Muscle of arm (tissue), 14 donors: Measurements from ENCODE around the gene KIFAP3. TPM values are rescaled to one million over a fixed set of nuclear protein-coding genes. Genes with fewer than 3 reads are reported as not detected.
A peak's percentile ranks its signal among the peaks of the same experiment; 100 is the strongest.
"Not testable (repeated sequence)": the region's sequence is repeated elsewhere in the genome, so short reads cannot be mapped to it uniquely, and the experiment has no call there.

Experiments used
- DNase-seq: peaks from one replicate; pipeline ENCODE4 v3.0.0-alpha.2; 2013
- long read RNA-seq, 11 donors: transcript quantifications; one replicate each; lab custom pipeline, GENCODE V29; 2026
- polyA plus RNA-seq, 12 donors: library from polyadenylated mRNA; unstranded; fragments of 120-200 nt; gene quantifications; one replicate each; pipeline ENCODE4 v1.2.1, GENCODE V29; 2013; ENCODE audit not compliant: insufficient read length in 12 of 12

Gene KIFAP3
- 10 to 100 TPM in 11 of 12 donors, not detected in 1; 15.4 to 42.6 (median 38.6) TPM for polyA plus RNA-seq
- long read RNA-seq, donor 1, partial matches to known transcripts, result 6 of 9 reads
- long read RNA-seq, donor 1, other reads (novel, unspliced or antisense), result 0 of 9 reads
- long read RNA-seq, donor 2, partial matches to known transcripts, result 5 of 14 reads
- long read RNA-seq, donor 2, other reads (novel, unspliced or antisense), result 5 of 14 reads
- long read RNA-seq, donor 3, partial matches to known transcripts, result 0 of 3 reads
- long read RNA-seq, donor 3, other reads (novel, unspliced or antisense), result 0 of 3 reads
- long read RNA-seq, donor 4, partial matches to known transcripts, result 5 of 7 reads
- long read RNA-seq, donor 4, other reads (novel, unspliced or antisense), result 0 of 7 reads
- long read RNA-seq, donor 5, transcript KIFAP3-201 (20 exons, 2,957 nt), result major isoform, 5 of 19 reads
- long read RNA-seq, donor 5, partial matches to known transcripts, result 14 of 19 reads
- long read RNA-seq, donor 5, other reads (novel, unspliced or antisense), result 0 of 19 reads
- long read RNA-seq, donor 6, partial matches to known transcripts, result 13 of 16 reads
- long read RNA-seq, donor 6, other reads (novel, unspliced or antisense), result 0 of 16 reads
- long read RNA-seq, donor 7, partial matches to known transcripts, result 0 of 1 reads
- long read RNA-seq, donor 7, other reads (novel, unspliced or antisense), result 0 of 1 reads
- long read RNA-seq, donor 8, partial matches to known transcripts, result 0 of 3 reads
- long read RNA-seq, donor 8, other reads (novel, unspliced or antisense), result 0 of 3 reads
- long read RNA-seq, donor 9, partial matches to known transcripts, result 6 of 8 reads
- long read RNA-seq, donor 9, other reads (novel, unspliced or antisense), result 0 of 8 reads
- long read RNA-seq, donor 10, partial matches to known transcripts, result 11 of 11 reads
- long read RNA-seq, donor 10, other reads (novel, unspliced or antisense), result 0 of 11 reads
- long read RNA-seq, donor 11, transcript KIFAP3-201 (20 exons, 2,957 nt), result major isoform, 5 of 22 reads
- long read RNA-seq, donor 11, partial matches to known transcripts, result 17 of 22 reads
- long read RNA-seq, donor 11, other reads (novel, unspliced or antisense), result 0 of 22 reads

- DNase-seq, result peak; percentile 98
Observed at GRCh38 chr1:170074250-170075157, at the start of gene KIFAP3. TSS of gene KIFAP3 (minus strand) at chr1:170074695. CDS start at chr1:170074467, 228 bp downstream.

DNA sequence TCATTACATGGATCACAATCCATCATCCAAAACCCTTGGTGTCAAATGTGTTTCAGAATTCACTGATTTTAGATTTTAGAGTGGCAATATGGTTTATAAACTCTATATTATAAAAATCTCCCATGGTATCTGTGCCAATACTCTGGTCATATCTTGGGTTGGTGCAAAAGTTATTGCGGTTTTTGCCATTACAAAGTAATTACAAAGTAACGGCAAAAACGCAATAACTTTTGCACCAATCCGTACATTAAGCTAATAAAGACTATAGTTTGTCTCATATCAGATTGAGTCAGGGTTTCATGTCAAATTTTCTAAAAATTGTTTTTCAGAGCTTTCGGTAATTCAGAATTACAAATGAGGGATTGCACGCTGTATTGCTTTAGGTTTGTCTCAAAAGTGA lies 47.9 kb upstream of the KIFAP3 start:
- no peak for DNase-seq

- DNase-seq, result no peak
Observed at GRCh38 chr1:170114906-170115305, 40.4 kb upstream of the KIFAP3 start.

DNA sequence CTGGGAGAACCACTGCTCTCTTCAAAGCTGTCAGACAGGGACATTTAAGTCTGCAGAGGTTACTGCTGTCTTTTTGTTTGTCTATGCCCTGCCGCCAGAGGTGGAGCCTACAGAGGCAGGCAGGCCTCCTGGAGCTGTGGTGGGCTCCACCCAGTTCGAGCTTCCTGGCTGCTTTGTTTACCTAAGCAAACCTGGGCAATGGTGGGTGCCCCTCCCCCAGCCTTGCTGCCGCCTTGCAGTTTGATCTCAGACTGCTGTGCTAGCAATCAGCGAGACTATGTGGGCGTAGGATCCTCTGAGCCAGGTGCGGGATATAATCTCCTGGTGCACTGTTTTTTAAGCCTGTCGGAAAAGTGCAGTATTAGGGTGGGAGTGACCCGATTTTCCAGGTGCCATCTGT lies 38.6 kb upstream of the KIFAP3 start:
- not testable (repeated sequence) for DNase-seq

- no peak for DNase-seq
Observed at GRCh38 chr1:170097449-170097948, 23.0 kb upstream of the KIFAP3 start.

DNA sequence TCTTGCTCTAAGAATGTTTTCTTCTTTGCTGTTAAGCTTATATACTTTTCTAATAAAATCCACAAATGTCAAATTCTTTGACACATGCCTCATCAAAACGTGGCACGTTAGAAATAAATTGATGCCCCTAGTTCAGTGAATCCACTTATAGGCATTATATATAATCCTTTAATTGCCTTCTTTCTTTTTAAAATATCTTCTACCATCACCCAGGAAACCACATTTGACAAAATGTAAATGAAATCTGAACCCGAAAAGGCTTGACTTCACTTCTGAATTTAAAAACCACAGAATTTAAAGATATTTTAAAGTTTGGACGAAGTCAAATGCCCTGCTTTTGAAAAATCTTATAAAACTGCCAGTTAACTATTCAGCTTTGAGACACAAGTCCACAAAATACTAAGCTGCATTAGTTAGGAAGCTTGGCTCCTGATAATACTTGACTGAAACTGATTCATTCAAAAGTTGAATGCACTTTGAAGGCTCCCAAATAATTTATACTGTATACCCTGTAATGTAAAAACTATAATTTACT lies 22.4 kb upstream of the KIFAP3 start:
- DNase-seq, result no peak

DNA sequence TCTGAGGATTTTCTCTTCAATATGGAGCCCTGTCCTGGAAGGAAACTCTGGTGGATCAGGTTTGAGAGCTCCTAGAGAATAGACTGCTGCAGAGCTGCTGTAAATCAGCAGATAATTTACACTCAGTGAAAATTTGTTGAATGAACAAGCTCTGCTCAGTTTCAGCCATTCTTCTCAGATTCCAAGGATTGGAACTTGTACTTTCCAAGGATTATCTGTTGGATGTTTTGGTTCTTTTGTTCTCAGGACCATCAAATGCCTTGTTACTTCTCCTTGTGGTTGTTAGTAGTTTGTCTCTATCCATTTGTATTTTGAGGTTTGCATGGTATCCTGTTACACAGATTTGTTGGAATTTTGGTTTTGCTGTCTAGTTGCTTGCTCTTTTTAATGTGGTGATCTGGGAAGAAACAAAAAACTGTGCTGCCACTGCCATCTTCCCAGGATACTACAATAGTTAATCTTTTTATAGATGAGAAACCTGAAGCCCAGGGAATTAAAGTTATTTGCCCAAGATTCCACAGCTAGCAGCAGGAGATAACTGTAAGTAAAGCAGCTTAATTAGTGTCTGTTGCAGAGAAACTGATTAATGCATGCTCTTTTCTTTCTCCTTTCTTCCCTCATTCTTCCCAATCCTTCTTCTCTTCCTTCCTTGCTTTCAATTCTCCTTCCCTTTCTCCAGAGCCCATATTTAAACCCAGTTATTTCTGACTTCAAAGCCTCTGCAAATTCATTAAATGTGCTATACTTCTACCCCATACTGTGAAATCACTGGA lies 21.7 kb upstream of the KIFAP3 start:
- DNase-seq, result no peak

GRCh38 chr1:170094697-170095616 lies 20.5 kb upstream of the KIFAP3 start:
- not testable (repeated sequence) for DNase-seq

DNA sequence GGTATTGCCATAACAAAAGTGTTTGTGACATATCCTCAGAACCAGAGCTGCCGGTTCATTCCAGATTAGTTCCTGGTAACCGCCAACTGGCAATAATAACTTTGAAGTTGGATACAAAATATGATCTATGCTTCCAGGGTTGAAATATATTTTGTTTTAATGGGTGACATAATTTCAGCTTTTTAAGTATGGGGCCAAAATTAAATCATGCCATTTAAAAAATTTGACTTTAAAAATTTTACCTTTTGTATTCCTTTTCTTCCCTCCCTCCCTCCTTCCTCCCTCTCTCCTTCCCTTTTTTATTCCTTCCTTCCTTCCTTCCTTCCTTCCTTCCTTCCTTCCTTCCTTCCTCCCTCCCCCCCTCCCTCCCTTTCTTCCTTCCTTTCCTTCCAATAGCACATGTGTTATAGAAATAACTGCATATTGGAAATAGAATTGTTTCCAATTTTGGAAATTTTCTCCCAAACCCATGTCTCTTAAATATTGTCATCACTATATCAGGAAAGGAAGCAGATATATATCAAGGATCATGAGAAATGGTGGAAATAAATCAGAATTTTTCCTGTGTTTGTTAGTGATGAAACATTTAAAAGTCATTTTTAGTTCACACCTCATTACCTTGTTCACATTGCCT lies 12.0 kb upstream of the KIFAP3 start:
- DNase-seq, result no peak

GRCh38 chr1:170085091-170085490 lies 10.6 kb upstream of the KIFAP3 start:
- DNase-seq, result no peak

DNA sequence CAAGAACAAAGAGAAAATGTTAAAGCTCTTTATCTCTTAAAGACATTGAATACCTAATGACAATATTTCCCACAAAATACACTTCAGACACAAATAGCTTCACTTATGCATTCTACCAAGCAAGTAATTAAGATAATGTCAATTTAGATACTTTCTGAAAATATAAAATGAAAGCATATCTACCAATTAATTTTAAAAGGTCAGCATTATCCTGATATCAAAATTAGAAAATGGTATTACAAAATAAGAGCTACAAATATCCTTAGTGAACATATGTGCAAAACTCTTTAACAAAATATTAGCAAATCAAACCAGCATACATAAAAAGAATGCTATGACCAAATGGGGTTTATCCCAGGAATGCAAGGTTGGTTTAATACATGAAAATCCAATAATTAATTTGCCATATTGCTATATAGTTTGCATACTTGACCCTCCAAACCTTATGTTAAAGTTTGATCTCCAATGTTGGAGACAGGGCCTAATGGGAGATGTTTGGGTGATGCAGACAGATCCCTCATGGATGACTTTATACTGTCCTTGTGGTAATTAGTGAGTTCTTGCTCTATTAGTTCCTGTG lies 4.2 kb upstream of the KIFAP3 start:
- no peak for DNase-seq

- no peak for DNase-seq
Observed at GRCh38 chr1:170077926-170078325, 3.4 kb upstream of the KIFAP3 start.

- DNase-seq, result not testable (repeated sequence)
Observed at GRCh38 chr1:170076952-170077351, 2.5 kb upstream of the KIFAP3 start.

DNA sequence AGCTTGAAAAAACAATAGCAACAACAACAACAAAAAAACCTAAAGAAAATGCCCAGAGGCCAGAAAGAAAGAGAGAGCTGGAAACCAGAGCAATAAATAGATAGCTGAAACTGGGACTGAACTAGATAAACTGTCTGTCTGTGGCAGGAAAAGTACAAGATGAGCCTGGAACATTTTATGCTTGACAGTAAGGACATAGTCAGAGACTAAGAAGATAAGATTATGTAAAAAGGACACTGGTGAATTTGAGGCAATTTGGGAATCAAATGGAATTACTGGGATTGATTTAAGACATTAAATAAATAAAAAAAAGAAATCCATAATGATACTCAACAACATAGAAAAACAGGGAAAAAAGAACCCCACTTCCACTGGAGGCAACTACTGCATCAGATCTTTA lies 1.7 kb upstream of the KIFAP3 start:
- DNase-seq, result no peak

DNA sequence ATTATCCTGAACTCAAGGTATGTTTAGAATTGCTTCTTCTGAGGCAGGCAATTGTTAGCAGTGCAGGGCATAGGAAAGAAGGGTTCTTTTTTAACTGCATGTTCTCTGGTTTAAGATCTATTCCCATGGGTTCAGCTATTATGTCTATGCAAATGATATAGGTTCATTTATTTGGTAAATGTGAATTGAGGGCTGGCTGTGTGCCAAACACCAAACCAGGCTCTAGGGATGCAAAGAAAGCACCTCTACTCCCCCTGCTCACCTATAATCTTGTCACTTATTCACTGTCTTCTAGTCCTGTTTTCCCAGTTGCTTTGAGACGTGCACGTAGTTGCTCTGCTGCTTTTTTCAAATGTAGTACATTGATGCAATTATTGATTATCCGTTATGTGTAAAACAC lies 691 bp upstream of the KIFAP3 start:
- DNase-seq, result no peak

DNA sequence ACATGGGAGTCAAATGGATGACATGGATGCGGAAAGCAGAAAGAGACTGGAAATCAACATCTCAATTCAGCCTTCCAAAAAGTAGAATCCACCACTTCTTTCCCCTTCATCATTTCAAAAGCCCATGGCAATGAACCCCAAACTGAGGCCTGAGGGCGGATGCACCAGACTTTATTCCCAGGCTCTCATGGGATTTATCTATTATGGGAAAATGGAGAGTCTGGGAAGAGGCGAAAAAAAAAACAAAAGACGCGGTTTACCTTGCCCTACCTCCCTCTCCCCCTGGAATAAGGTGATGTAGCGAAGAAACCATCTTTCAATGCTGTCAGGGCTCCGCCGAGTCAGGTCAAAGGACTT lies 624 bp downstream of the KIFAP3 start:
- no peak for DNase-seq

- no peak for DNase-seq
Observed at GRCh38 chr1:170071378-170071777, 3.1 kb downstream of the KIFAP3 start.

DNA sequence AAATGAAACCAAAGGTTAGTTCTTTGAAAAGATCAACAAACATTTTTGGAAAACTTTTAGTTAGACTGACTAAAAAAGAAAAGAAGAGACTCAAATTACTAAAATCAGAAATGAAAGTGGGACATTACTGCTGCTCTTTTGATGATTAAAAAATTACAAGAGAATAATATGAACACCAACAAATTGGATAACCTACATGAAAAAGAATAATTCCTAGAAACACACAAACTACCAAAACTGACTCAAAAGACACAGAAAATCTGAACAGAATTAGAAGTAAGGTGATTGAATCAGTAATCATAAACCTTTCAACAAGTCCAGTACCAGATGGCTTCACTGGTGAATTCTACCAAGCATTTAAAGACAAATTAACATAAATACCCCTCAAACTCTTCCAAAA lies 5.6 kb downstream of the KIFAP3 start:
- DNase-seq, result no peak
